Measurements from ENCODE around the gene SORCS2.

DNA sequence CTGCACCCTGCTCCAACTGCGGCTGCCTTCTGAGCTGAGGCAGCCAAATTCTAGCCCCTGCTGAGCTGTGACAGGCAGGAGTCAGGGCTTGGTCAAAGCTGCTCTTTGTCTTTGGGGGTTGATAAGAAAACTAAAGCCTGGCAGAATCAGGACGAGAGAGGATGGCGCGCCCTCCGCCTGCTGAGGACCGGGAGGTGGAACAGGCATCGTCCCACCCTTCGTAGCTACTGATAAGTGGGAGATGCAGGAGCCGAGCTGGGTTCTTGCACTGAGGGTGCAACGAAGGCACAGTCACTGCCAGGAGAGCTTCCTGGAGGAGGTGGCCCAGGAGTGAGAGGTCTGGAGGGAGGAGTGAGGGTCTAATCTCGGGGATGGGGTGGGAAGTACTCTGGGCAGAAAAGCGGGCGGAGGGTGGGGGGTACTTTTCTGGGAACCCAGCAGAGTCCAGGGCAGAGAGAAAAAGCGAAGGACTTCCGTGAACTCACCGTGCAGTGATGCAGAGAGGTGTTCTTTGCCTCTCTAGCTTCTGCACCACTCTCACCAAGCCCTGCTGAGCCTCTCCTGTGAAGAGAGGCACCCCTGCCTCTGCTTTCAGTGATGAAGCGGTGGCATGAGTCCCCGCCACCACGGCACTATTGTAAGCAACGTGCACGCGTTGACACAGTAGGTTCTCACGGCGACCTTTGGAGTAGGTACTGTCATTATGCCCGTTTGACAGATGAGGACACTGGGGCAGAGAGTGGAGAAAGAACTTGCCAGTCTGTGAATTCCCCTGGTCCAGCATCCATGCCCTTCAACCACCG, 107.8 kb downstream of the SORCS2 start:
- TF ChIP-seq, protein P1, sequence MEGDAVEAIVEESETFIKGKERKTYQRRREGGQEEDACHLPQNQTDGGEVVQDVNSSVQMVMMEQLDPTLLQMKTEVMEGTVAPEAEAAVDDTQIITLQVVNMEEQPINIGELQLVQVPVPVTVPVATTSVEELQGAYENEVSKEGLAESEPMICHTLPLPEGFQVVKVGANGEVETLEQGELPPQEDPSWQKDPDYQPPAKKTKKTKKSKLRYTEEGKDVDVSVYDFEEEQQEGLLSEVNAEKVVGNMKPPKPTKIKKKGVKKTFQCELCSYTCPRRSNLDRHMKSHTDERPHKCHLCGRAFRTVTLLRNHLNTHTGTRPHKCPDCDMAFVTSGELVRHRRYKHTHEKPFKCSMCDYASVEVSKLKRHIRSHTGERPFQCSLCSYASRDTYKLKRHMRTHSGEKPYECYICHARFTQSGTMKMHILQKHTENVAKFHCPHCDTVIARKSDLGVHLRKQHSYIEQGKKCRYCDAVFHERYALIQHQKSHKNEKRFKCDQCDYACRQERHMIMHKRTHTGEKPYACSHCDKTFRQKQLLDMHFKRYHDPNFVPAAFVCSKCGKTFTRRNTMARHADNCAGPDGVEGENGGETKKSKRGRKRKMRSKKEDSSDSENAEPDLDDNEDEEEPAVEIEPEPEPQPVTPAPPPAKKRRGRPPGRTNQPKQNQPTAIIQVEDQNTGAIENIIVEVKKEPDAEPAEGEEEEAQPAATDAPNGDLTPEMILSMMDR (CRISPR knock-in tag; IDR thresholded peaks at IDR 0.05) = no peak
- TF ChIP-seq ZNF644 (CRISPR knock-in tag; IDR thresholded peaks at IDR 0.05; ENCODE audit: low read depth) (no peak), ZMYM2 (CRISPR knock-in tag; IDR thresholded peaks at IDR 0.05) (no peak), KLF13 (CRISPR knock-in tag; IDR thresholded peaks at IDR 0.05) (no peak), SSRP1 (CRISPR knock-in tag; IDR thresholded peaks at IDR 0.05) (no peak), EZH2 (conservative IDR thresholded peaks at IDR 0.05; ENCODE audit: low read depth, low read length) (no peak), ESRRA (CRISPR knock-in tag; IDR thresholded peaks at IDR 0.05; ENCODE audit: low read depth) (no peak), PHB2 (IDR thresholded peaks at IDR 0.05; ENCODE audit: partially characterized antibody) (no peak), JUND (CRISPR knock-in tag; IDR thresholded peaks at IDR 0.05) (no peak), ATAD3A (CRISPR knock-in tag; IDR thresholded peaks at IDR 0.05) (no peak), HIVEP1 (CRISPR knock-in tag; IDR thresholded peaks at IDR 0.05) (no peak), ONECUT2 (CRISPR knock-in tag; IDR thresholded peaks at IDR 0.05) (no peak)
- TF ChIP-seq, protein P2, sequence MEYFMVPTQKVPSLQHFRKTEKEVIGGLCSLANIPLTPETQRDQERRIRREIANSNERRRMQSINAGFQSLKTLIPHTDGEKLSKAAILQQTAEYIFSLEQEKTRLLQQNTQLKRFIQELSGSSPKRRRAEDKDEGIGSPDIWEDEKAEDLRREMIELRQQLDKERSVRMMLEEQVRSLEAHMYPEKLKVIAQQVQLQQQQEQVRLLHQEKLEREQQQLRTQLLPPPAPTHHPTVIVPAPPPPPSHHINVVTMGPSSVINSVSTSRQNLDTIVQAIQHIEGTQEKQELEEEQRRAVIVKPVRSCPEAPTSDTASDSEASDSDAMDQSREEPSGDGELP (IDR thresholded peaks at IDR 0.05; ENCODE audit: borderline replicate concordance, low read depth) = no peak
- TF ChIP-seq, protein P3, sequence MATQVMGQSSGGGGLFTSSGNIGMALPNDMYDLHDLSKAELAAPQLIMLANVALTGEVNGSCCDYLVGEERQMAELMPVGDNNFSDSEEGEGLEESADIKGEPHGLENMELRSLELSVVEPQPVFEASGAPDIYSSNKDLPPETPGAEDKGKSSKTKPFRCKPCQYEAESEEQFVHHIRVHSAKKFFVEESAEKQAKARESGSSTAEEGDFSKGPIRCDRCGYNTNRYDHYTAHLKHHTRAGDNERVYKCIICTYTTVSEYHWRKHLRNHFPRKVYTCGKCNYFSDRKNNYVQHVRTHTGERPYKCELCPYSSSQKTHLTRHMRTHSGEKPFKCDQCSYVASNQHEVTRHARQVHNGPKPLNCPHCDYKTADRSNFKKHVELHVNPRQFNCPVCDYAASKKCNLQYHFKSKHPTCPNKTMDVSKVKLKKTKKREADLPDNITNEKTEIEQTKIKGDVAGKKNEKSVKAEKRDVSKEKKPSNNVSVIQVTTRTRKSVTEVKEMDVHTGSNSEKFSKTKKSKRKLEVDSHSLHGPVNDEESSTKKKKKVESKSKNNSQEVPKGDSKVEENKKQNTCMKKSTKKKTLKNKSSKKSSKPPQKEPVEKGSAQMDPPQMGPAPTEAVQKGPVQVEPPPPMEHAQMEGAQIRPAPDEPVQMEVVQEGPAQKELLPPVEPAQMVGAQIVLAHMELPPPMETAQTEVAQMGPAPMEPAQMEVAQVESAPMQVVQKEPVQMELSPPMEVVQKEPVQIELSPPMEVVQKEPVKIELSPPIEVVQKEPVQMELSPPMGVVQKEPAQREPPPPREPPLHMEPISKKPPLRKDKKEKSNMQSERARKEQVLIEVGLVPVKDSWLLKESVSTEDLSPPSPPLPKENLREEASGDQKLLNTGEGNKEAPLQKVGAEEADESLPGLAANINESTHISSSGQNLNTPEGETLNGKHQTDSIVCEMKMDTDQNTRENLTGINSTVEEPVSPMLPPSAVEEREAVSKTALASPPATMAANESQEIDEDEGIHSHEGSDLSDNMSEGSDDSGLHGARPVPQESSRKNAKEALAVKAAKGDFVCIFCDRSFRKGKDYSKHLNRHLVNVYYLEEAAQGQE (IDR thresholded peaks at IDR 0.05; ENCODE audit: borderline replicate concordance in 1 of 2, low read depth in 1 of 2, low read length in 2 of 2) = no peak
